Measurements from ENCODE around the gene CAMK4.
"Not testable (repeated sequence)": the region's sequence is repeated elsewhere in the genome, so short reads cannot be mapped to it uniquely, and the experiment has no call there.

Gene CAMK4

DNA sequence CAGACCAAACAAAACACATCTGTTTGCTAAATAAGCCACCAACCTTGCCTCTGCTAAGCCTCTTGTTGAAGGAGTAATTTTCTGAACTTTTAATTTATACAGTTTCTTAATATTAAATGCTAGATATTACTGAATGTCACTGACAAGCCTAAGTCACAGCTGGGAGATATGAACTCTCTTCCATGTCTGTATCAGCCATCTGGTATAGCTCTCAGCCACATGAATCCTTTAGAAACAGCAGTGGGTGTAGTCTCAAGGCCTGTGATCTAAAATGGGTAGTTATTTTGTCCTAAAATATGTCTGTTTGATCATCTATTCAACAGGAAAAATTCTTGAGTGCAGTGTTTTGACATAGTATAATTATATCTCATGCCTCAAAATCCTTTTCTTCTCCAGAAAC, 97.2 kb downstream of the CAMK4 start:
- no peak for FAIRE-seq
- TF ChIP-seq POLR2AphosphoS5 (IDR thresholded peaks at IDR 0.05; ENCODE audit: low read depth, low read length) (no peak), POLR2A (IDR thresholded peaks at IDR 0.05; ENCODE audit: low read depth, low read length) (no peak), TAF1 (IDR thresholded peaks at IDR 0.05; ENCODE audit: borderline replicate concordance, low read depth, low read length) (no peak)

GRCh38 chr5:111326551-111326950, 102.4 kb downstream of the CAMK4 start:
- FAIRE-seq (no peak), DNase-seq (ENCODE audit: insufficient read length) (no peak)
- TF ChIP-seq TAF1 (IDR thresholded peaks at IDR 0.05; ENCODE audit: borderline replicate concordance, low read depth, low read length) (no peak), POLR2AphosphoS5 (IDR thresholded peaks at IDR 0.05; ENCODE audit: low read depth, low read length) (no peak), POLR2A (IDR thresholded peaks at IDR 0.05; ENCODE audit: low read depth, low read length) (no peak)

More for the DNA sequence above, 97.2 kb downstream of the CAMK4 start:
- no peak for DNase-seq (ENCODE audit: insufficient read length)

DNA sequence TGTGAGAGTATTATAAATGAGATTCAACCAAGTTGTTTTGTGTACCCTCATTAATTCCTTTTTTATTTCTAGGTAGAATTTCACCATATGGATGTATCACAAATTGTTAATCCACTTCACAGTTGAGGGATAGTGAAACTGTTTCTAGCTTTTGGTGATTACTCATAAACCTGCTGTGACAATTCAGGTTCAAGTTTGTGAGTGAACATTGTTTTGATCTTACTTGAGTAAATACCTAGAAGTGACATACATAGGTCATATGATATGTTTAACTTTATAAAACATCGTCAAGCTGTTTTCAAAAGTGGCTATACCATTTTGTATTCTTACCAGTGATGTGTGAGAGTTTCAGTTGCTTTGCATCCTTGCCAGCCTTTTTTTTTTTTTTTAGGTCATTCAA, 112.9 kb downstream of the CAMK4 start:
- FAIRE-seq (peak; percentile 76), DNase-seq (ENCODE audit: insufficient read length) (no peak)
- TF ChIP-seq TAF1 (IDR thresholded peaks at IDR 0.05; ENCODE audit: borderline replicate concordance, low read depth, low read length) (no peak), POLR2AphosphoS5 (IDR thresholded peaks at IDR 0.05; ENCODE audit: low read depth, low read length) (no peak), POLR2A (IDR thresholded peaks at IDR 0.05; ENCODE audit: low read depth, low read length) (no peak)

DNA sequence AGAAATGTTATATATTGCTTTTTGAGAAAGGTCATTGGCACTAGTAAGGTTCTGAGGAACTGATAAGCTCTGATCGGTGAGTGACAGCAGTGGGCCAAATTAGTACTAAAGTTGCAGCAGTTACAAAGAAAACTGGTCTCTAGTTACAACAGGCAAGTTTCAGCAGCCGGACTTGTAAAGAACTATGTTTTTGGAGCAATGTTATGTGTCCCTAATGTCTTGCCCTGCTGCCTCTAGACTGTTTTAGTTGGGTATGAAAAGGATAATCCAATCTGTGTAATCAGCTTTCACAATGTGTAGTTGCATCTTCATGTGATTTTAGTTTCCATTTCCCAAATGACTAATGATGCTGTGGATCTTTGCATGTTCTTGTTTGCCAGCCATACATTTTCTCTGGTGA, 113.5 kb downstream of the CAMK4 start:
- no peak for TF ChIP-seq POLR2A (IDR thresholded peaks at IDR 0.05; ENCODE audit: low read depth, low read length)
- TF ChIP-seq POLR2AphosphoS5 (IDR thresholded peaks at IDR 0.05; ENCODE audit: low read depth, low read length): no peak
- no peak for TF ChIP-seq TAF1 (IDR thresholded peaks at IDR 0.05; ENCODE audit: borderline replicate concordance, low read depth, low read length)
- no peak for DNase-seq (ENCODE audit: insufficient read length)
- FAIRE-seq: peak; percentile 85

DNA sequence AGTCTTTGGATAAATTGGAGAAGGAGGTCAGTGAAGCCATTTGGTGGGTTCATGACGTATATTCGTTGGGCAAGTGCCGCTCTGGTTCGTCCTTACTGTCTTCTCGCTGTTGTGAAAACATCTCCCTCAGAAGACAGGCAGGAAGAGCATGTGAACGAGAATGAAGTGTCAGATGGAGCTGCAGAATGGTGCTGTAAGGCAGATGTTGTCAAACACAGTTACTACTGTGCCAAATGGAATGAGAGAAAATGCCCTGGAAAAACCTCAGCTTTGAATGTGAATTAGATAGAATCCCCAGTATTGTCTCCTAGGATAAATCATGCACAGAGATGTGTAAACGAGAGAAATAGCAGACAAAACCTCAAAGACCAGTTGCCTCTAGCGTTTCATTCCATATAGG, 121.5 kb downstream of the CAMK4 start:
- DNase-seq (ENCODE audit: insufficient read length) (no peak), FAIRE-seq (no peak)
- TF ChIP-seq POLR2AphosphoS5 (IDR thresholded peaks at IDR 0.05; ENCODE audit: low read depth, low read length): no peak
- no peak for TF ChIP-seq TAF1 (IDR thresholded peaks at IDR 0.05; ENCODE audit: borderline replicate concordance, low read depth, low read length)
- TF ChIP-seq POLR2A (IDR thresholded peaks at IDR 0.05; ENCODE audit: low read depth, low read length): no peak

- TF ChIP-seq POLR2AphosphoS5 (IDR thresholded peaks at IDR 0.05; ENCODE audit: low read depth, low read length) (no peak), TAF1 (IDR thresholded peaks at IDR 0.05; ENCODE audit: borderline replicate concordance, low read depth, low read length) (no peak), POLR2A (IDR thresholded peaks at IDR 0.05; ENCODE audit: low read depth, low read length) (no peak)
- DNase-seq (ENCODE audit: insufficient read length): no peak
- FAIRE-seq: peak; percentile 54
These were observed 122.8 kb downstream of the CAMK4 start for GRCh38 chr5:111347021-111347420.

GRCh38 chr5:111348661-111349329, 124.6 kb downstream of the CAMK4 start:
- no peak for FAIRE-seq

DNA sequence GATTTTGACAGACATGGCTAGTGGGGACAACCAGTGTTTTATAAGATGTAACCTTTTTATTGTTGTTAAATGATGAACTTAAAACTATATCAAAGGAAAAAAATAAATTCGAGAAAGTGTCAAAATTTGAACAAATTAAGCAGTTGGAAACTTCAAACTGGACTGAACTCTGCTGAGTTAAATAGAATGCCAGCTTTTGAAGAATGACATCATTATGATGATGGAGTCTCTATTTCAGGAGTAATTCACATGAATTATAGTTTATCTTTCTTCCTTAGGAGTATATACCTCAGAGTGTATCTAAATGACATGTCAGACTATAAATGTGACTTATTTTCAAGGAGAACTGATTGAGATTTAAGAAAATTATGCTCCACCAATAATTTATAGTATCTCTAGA, 125.2 kb downstream of the CAMK4 start:
- DNase-seq (ENCODE audit: insufficient read length) (no peak), FAIRE-seq (no peak)
- no peak for TF ChIP-seq POLR2AphosphoS5 (IDR thresholded peaks at IDR 0.05; ENCODE audit: low read depth, low read length)
- no peak for TF ChIP-seq POLR2A (IDR thresholded peaks at IDR 0.05; ENCODE audit: low read depth, low read length)
- no peak for TF ChIP-seq TAF1 (IDR thresholded peaks at IDR 0.05; ENCODE audit: borderline replicate concordance, low read depth, low read length)

More at GRCh38 chr5:111348661-111349329, 124.6 kb downstream of the CAMK4 start:
- no peak for DNase-seq (ENCODE audit: insufficient read length)
- TF ChIP-seq POLR2AphosphoS5 (IDR thresholded peaks at IDR 0.05; ENCODE audit: low read depth, low read length) (no peak), TAF1 (IDR thresholded peaks at IDR 0.05; ENCODE audit: borderline replicate concordance, low read depth, low read length) (no peak), POLR2A (IDR thresholded peaks at IDR 0.05; ENCODE audit: low read depth, low read length) (no peak)

- FAIRE-seq: no peak
- no peak for DNase-seq (ENCODE audit: insufficient read length)
- no peak for TF ChIP-seq POLR2A (IDR thresholded peaks at IDR 0.05; ENCODE audit: low read depth, low read length)
- no peak for TF ChIP-seq POLR2AphosphoS5 (IDR thresholded peaks at IDR 0.05; ENCODE audit: low read depth, low read length)
- no peak for TF ChIP-seq TAF1 (IDR thresholded peaks at IDR 0.05; ENCODE audit: borderline replicate concordance, low read depth, low read length)
These were observed 128.9 kb downstream of the CAMK4 start for GRCh38 chr5:111353035-111353434.

GRCh38 chr5:111358726-111359125, 134.5 kb downstream of the CAMK4 start:
- DNase-seq (ENCODE audit: insufficient read length); FAIRE-seq: not testable (repeated sequence)

- TF ChIP-seq POLR2A (IDR thresholded peaks at IDR 0.05; ENCODE audit: low read depth, low read length) (no peak), TAF1 (IDR thresholded peaks at IDR 0.05; ENCODE audit: borderline replicate concordance, low read depth, low read length) (no peak), POLR2AphosphoS5 (IDR thresholded peaks at IDR 0.05; ENCODE audit: low read depth, low read length) (no peak)
- FAIRE-seq (no peak), DNase-seq (ENCODE audit: insufficient read length) (no peak)
These were observed 136.0 kb downstream of the CAMK4 start for GRCh38 chr5:111360173-111360572.

DNA sequence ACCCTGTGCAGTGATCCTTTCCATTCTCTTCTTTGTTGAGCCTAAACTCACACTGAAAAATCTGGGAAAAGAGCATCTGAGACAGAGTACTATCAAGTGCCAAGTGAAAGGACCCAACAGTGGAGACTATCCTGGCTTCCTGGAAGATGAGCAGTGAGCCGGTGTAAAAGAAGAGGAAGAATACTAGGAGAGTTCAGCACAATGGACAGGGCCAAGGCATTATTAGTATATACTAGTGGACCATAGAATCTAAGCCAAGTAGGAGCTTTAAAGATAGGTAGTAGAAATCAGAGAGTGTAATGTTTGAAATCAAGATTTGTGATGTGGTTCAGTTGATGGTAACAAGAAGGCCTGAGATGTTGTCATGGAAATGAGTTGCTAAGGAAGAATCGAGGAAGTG, 140.8 kb downstream of the CAMK4 start:
- TF ChIP-seq POLR2AphosphoS5 (IDR thresholded peaks at IDR 0.05; ENCODE audit: low read depth, low read length) (no peak), TAF1 (IDR thresholded peaks at IDR 0.05; ENCODE audit: borderline replicate concordance, low read depth, low read length) (no peak), POLR2A (IDR thresholded peaks at IDR 0.05; ENCODE audit: low read depth, low read length) (no peak)
- DNase-seq (ENCODE audit: insufficient read length) (no peak), FAIRE-seq (no peak)
